Hematopoietic multipotent progenitor cell treated with erythropoietin and hydrocortisone succinate and interleukin-3 and kit ligand, for 15 days (in vitro differentiated cells): ENCODE data around the gene ADRA2B.

Source experiments
- DNase-seq: peaks from one replicate; pipeline ENCODE4 v3.0.0-alpha.2; 2015; ENCODE audit warnings: low spot score

ADRA2B gene

DNA sequence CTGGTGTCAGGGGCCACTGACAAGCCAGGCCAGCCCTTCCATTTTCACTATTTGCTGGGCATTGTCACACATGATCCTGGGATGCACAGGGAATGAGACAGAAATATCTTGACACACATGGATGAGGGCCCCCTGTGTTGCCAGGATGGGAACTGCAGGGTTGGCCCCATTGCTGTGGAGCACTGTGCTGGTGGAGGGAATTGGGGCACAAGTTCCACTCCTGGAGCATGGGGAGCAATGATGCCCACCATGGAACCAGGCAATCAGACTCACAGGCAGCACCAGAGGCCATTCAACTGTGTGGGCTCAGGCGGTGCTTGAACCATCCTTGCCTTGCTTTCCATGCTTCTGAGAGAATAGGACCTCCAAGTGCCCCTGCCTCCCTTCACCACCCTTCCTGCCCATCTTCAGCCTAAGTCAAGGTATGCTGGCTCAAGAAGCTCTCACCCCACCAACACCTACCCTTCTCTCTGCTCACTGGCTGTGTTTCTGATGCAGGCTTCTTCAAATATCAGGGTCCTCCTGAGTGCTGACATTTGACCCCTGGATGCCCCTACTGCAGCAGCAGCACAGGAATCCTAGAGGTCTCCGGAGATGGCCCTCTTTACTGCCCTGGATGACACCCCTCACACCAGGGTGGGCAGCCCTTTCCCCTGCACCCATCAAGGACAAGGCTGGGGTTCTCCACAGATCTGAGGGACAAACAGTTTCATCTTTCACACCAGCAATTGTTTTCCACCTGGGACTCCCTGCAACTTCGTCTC, 11.0 kb downstream of the ADRA2B start:
- no peak for DNase-seq

- no peak for DNase-seq
Observed at GRCh38 chr2:96104487-96104861, 11.9 kb downstream of the ADRA2B start.

- DNase-seq: no peak
Observed at GRCh38 chr2:96103761-96104486, 12.4 kb downstream of the ADRA2B start.

- DNase-seq: no peak
Observed at GRCh38 chr2:96103187-96103601, 13.2 kb downstream of the ADRA2B start.

DNA sequence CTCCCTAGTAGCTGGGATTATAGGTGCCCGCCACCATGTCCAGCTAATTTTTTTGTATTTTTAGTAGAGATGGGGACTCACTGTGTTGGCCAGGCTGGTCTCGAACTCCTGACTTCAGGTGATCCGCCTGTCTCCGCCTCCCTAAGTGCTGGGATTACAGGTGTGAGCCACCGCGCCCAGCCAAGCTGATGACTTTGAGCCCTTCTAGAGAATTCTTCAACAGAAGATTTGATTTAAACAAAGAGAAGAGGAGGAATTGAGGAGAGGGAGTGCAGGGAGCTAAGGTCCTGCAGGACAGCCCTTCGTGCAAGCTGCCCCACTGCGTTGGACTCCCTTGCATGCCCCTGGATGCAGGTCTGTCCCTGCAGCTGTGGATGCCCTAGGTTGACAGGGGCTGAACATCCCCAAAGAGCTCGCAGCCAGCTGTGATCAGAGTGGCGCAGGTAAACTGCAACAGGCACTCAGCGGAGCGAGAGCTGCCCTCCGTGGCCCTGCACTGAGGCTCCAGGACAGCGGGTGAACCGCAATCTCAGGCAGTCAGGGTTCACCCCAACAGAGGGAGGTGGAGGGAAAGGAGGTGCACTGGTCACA, 13.7 kb downstream of the ADRA2B start:
- DNase-seq: no peak

- DNase-seq: no peak
Observed at GRCh38 chr2:96100893-96101304, 15.5 kb downstream of the ADRA2B start.

DNA sequence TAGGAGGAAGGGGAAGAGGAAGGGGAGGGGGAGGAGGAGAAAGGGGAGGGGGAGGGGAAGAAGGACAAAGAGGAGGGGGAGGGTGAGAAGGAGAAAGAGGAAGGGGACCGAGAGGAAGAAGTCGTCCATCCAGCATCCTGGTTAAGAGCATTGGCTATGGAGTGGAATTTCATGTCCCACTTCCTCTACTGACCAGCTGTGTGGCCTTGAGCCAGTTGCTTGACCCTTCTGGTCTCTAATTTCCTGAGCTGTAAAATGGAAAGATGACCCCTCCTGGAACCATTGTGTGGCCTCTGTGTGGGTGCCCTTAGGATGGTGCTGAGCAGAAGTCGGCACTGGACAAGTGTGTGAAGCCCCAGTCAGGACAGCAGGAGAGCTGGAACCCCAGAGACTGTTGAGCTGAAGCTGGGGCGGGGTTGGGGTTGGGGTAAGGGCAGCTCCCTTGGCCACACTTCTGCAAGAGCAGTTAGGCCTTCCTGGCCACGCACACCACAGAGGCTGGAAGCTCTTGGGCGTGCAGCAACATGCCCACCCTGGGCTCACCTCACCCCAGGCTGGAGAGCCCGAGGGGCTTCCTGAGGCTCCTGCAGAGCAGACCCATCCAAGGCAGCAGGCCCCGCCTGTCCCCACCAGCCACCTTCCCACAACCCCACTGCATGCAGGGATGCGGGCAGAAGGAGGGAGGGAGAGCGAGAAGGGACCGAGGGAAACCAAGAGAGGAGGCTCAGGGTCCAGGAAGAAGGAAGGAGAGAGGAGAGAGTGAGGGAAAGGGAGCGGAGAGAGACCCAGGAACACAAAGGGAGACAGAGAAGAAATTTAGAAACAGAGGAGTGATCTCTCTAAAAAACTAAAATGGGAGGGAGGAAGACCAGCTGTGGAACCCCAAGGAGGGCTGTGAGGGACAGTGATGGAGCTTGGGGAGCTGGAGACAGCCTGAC, 16.2 kb downstream of the ADRA2B start:
- DNase-seq: no peak

DNA sequence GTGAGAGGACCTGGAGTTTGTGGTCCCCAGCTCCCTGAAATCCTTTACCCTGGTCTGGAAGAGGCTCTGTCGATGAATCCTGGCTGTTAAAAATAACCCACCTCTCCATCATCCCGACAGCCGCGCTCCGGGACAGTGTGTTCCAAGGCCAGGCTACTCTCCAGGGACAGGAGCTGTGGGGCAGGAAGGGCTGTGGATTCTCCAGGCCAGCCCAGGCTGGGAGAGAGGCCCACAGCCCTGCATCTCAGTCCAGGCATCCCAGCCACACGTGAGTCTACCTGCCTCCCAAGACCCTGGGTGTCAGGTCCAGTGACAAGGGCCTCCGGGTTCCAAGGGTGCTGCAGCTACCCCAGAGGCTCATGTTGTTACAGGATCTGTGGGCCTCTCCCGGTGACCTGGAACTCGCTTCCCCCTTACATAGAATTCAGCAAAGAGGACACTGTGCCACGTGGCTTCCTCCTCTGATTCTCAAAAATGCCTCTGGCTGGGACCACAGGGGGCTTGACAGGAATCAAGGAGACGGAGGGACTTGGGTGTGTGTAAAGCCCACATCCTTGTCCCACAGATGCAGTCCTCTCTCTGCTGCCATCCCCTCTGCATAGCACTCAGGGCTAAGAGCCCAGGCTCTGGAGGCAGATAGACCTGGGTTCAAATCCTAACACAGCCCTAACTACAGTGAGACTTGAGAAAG, 17.3 kb downstream of the ADRA2B start:
- DNase-seq: no peak

DNA sequence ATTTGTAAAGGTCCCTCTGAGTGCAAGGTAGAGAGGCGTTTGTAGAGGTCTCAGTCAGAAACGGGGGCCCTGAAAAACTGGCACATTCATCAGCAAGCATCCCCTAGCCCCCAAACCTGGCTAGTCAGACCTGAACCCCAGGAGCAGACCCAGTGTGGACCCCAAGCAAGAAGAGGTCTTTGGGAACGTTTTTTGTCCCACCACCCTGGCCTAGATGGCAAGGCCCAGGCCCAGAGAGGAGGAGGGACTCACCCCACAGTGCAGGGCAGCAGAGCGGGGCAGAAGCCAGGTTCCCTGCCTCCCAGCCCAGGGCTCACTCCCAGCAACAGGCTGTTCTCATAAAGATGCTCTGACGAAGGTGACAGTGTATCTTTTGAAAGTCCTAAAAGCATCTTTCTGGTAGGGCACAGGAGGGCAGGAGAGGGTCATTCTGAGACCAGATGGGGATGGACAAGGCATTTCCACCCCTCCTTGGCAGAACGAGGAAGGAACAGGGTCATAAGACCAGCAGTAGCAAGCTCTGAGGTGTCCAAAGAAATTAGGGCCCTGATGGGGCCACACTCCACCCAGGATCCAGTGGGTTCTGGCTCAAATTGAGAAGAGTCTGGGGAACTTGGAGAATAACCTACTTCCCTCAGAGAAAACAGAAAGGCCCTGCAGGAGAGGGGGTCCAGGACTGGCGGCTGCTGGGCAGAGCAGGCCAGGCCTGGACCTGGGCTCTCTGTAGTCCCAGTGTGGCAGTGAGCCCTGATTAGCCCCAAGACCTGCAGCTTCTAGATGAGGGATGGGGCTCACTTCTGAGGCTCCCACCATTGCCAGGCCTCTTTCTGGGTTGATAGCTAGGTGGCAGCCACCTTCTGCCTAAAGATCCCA, 18.2 kb downstream of the ADRA2B start:
- DNase-seq: no peak

- DNase-seq: no peak
Observed at GRCh38 chr2:96097441-96097840, 18.9 kb downstream of the ADRA2B start.

GRCh38 chr2:96095116-96095636, 21.2 kb downstream of the ADRA2B start:
- peak; percentile 10 for DNase-seq

DNA sequence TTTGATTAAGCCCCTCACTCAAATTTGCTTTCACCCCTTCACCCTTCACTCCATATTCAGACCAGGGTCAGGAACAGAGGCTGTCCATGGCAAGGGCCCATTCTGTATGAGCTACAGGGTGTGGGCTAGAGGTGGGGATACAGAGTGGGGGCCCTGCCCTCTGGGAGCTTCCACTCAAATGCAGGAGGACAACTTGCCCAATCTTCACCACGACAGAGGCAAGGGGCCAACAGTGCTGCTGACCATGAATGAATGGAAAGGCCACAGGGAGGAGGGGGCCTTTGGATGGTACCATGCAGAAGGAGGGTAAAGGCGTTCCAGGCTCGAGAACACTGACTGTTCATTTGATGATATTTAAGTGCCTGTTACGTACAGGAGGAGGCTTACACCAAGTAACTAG, 22.8 kb downstream of the ADRA2B start:
- DNase-seq: no peak

DNA sequence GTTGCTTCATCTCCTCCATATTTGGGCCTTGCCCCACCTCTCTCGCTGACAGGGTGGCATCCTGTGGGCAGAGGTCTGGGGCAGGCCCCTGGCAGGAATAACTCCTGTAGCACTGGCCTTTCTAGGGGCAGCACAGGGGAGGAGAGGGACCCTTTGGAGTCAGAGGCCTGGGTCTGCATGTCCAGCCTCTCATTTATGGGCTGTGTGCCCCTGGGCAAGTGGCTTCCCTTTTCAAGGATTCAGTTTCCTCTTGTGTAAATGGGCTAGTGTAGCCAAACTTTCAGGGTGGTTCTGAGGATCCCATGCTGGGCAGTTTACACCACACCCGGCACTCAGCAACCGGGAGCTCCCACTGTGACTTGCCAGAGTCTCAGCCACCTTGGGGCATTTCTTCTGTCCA, 23.4 kb downstream of the ADRA2B start:
- DNase-seq: no peak

GRCh38 chr2:96092573-96092877, 23.8 kb downstream of the ADRA2B start:
- DNase-seq: no peak

GRCh38 chr2:96091711-96092572, 24.4 kb downstream of the ADRA2B start:
- no peak for DNase-seq

DNA sequence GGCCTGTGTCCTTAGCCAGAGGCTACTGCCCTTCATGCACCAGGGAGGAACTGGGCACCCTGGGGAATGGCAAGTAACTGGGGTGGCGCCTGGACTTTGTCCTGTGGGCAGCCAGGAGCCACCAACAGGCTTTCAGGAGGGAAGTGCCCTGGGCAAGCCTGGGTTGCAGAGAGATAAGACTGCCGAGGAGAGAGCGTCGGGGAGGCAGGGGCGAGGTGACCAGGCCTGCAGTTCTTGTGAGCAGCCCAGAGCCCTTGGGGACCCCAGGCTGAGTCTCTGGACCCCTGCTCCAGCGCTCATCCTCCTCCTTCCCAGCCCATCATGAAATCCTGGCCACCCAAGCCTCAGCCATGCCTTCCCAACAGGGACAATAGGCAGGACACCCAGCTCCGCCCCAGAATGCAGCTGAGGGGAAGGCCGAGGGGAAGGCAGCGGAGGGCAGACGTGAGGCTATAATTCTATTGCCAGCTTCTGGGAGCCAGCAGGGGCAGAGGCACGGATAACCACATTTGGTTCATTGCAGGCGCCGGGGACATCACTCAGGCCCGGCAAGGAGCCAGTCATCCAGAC, 25.1 kb downstream of the ADRA2B start:
- DNase-seq: no peak

DNA sequence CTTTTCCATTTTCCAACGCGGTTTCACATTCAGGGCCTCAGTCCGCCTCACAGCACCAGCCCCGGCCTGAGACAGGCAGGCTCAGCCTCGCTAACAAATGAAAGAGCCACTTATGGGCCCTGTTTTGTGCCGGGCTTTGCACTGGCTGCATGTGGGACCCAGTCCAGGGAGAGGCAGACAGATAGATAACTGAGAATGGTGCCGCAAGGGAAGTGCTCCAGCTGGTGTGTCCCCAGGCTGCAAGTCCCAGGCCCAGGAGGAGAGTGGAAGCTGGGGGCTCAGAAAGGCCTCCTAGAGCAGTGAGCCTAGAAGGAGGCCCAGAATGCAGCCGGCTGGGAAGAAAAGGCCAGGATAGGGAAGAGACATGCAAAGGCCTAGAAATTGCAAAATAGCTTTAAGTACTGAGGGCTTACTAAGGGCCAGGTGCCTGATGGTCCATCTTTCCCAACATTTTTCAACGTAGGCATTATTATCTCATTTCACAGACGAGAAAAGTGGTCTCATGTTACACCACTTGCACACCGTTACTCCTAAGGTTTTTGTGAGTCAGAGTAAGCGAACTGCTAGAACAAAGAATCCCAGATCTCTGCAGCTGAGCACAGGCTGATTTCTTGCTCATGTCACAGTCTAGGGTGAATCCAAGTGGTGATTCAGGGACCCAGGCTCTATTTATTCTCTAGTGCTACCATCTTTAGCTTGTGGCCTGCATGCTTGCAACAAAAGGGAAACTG, 26.0 kb downstream of the ADRA2B start:
- no peak for DNase-seq
